Choroid plexus epithelial cell (primary cell): Measurements from ENCODE around the gene SPRED1.

ENCODE experiments used
- DNase-seq: peaks from one replicate; pipeline ENCODE4 v3.0.0-alpha.2; 2010; ENCODE audit warnings: low read depth
- H3K4me3 ChIP-seq: 2 replicates; pipeline ENCODE4 v1.5.1; 2011; ENCODE audit warnings: low read depth, mild to moderate bottlenecking, control low read depth, low read length, moderate library complexity
- TF ChIP-seq, protein P1 (sequence below): conservative IDR thresholded peaks from 2 replicates; pipeline ENCODE4 v1.5.1; 2011; ENCODE audit warnings: low read depth, mild to moderate bottlenecking, control low read depth, inconsistent platforms, low read length, moderate library complexity

The SPRED1 gene

GRCh38 chr15:38335116-38335515 is 82.5 kb downstream of the SPRED1 start:
- no peak overlapping the region for H3K4me3 ChIP-seq
- no peak for DNase-seq
- TF ChIP-seq, protein P1, sequence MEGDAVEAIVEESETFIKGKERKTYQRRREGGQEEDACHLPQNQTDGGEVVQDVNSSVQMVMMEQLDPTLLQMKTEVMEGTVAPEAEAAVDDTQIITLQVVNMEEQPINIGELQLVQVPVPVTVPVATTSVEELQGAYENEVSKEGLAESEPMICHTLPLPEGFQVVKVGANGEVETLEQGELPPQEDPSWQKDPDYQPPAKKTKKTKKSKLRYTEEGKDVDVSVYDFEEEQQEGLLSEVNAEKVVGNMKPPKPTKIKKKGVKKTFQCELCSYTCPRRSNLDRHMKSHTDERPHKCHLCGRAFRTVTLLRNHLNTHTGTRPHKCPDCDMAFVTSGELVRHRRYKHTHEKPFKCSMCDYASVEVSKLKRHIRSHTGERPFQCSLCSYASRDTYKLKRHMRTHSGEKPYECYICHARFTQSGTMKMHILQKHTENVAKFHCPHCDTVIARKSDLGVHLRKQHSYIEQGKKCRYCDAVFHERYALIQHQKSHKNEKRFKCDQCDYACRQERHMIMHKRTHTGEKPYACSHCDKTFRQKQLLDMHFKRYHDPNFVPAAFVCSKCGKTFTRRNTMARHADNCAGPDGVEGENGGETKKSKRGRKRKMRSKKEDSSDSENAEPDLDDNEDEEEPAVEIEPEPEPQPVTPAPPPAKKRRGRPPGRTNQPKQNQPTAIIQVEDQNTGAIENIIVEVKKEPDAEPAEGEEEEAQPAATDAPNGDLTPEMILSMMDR: no peak

GRCh38 chr15:38344351-38344750 is 91.7 kb downstream of the SPRED1 start:
- TF ChIP-seq, protein P1: no peak
- no peak overlapping the region for H3K4me3 ChIP-seq
- DNase-seq: peak; percentile 35

- DNase-seq: peak; percentile 66
Observed at GRCh38 chr15:38349251-38349650, 96.6 kb downstream of the SPRED1 start.

DNA sequence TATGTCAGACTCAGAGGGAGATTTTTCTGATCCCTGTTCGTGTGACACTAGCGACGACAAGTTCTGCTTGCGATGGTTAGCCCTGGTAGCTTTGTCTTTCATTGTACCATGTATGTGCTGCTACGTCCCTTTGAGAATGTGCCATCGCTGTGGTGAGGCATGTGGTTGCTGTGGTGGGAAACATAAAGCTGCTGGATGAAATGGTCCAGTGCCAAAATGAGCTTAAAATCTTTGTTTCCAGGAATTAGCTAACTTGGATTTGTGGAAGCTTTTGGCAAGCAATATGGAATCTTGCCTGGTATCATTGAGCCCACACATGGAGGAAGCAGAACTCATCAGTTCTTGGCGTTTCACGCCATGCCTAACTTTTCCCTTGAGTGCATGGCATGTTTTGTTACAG is 98.8 kb downstream of the SPRED1 start:
- TF ChIP-seq, protein P1: no peak
- no peak overlapping the region for H3K4me3 ChIP-seq
- DNase-seq: no peak

More at GRCh38 chr15:38349251-38349650, 96.6 kb downstream of the SPRED1 start:
- TF ChIP-seq, protein P1: no peak
- H3K4me3 ChIP-seq: no peak overlapping the region

GRCh38 chr15:38354315-38354929 is 101.8 kb downstream of the SPRED1 start:
- peak; percentile 90 for DNase-seq
- TF ChIP-seq, protein P1: peak; percentile 87
- H3K4me3 ChIP-seq: no peak overlapping the region

DNA sequence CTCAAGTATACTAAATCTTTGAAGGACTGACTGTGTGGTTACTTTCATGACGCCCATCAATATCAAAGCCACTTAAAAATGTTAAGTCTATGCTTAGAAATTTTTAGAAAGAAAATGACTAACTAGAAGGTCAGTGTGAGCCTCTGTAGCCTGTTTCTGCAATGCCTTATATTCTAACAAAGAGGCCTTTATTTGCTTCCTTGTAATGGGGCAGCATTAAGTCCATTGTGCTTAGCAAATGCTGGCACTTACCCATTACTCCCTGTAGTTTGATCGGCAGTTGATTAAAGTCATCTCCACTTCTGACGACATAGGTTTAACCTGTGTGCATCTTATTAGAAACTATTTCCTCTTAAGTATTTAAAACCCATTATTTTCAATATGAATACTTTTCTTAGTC is 109.7 kb downstream of the SPRED1 start:
- no peak overlapping the region for H3K4me3 ChIP-seq
- DNase-seq: no peak
- TF ChIP-seq, protein P1: no peak

DNA sequence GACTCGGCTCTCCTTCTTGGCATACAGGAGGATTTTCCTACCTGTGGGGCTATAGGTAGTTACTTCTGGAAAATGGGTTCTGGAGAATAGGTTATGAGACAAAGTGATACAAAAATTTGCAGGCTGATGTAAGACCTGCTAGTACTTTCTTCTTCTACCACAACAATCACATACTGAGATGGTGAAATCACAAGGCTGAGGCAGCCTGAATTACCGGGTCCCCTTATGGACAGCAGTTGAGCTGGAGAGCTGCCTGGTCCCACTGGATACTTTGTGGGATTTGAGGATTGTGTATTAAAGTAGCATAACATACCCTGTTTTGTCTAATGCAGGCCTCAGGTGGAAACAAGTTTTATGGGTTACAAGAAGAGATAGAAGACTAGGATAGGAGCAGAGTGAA is 114.8 kb downstream of the SPRED1 start:
- peak; percentile 44 for DNase-seq
- TF ChIP-seq, protein P1: no peak
- H3K4me3 ChIP-seq: no peak overlapping the region
